Neural cell (in vitro differentiated cells): ENCODE data around the gene DMP1.

ENCODE experiments used
- CTCF ChIP-seq: fragments of 450-650 bp; IDR thresholded peaks from 2 replicates; pipeline ENCODE4 v1.5.1; 2014; ENCODE audit warnings: antibody characterized with exemption, mild to moderate bottlenecking, moderate library complexity; ENCODE audit not compliant: poor library complexity, severe bottlenecking
- EP300 ChIP-seq: fragments of 450-650 bp; conservative IDR thresholded peaks from 2 replicates; pipeline ENCODE4 v1.6.1; 2014; ENCODE audit warnings: antibody characterized with exemption, mild to moderate bottlenecking, moderate library complexity; ENCODE audit not compliant: poor library complexity, severe bottlenecking
- EZH2 ChIP-seq: fragments of 200-600, 300-800 bp; shearing (Covaris generic), sonication (generic); IDR thresholded peaks from 2 replicates; pipeline ENCODE4 v1.6.1; 2014; ENCODE audit warnings: antibody characterized with exemption, low read length, borderline replicate concordance, mild to moderate bottlenecking; ENCODE audit not compliant: insufficient read depth, poor library complexity, severe bottlenecking
- MXI1 ChIP-seq: fragments of 450-650 bp; conservative IDR thresholded peaks from 2 replicates; pipeline ENCODE4 v1.6.1; 2014; ENCODE audit warnings: antibody characterized with exemption, mild to moderate bottlenecking; ENCODE audit not compliant: poor library complexity, severe bottlenecking
- POLR2AphosphoS5 ChIP-seq: IDR thresholded peaks from 2 replicates; pipeline ENCODE4 v1.6.1; 2012
- RAD21 ChIP-seq: fragments of 450-650 bp; conservative IDR thresholded peaks from 2 replicates; pipeline ENCODE4 v1.6.1; 2014; ENCODE audit warnings: antibody characterized with exemption, mild to moderate bottlenecking, moderate library complexity
- REST ChIP-seq: IDR thresholded peaks from 2 replicates; pipeline ENCODE4 v1.6.1; 2012; ENCODE audit warnings: borderline replicate concordance
- SMC3 ChIP-seq: fragments of 450-650 bp; conservative IDR thresholded peaks from 2 replicates; pipeline ENCODE4 v1.6.1; 2014; ENCODE audit warnings: antibody characterized with exemption, mild to moderate bottlenecking, moderate library complexity; ENCODE audit not compliant: poor library complexity
- TAF1 ChIP-seq: IDR thresholded peaks from 2 replicates; pipeline ENCODE4 v1.6.1; 2012; ENCODE audit warnings: low read depth

GRCh38 chr4:87631668-87632067, 18.4 kb upstream of the DMP1 start:
- no peak for TF ChIP-seq CTCF
- no peak for TF ChIP-seq EP300
- TF ChIP-seq EZH2, result no peak
- TF ChIP-seq TAF1, result no peak
- no peak for TF ChIP-seq SMC3
- TF ChIP-seq POLR2AphosphoS5, result no peak
- TF ChIP-seq RAD21, result no peak
- no peak for TF ChIP-seq REST
- no peak for TF ChIP-seq MXI1
